HG02840 (cell line): ENCODE measurements around the gene NFATC1.

Experiments
- ATAC-seq: cut with Tn5 transposase; IDR thresholded peaks from one replicate; pipeline ENCODE4 v1.9.1; 2021; ENCODE audit warnings: mild to moderate bottlenecking, moderate library complexity, moderate number of reproducible peaks; ENCODE audit not compliant: unreplicated experiment, low FRiP score

The NFATC1 gene

DNA sequence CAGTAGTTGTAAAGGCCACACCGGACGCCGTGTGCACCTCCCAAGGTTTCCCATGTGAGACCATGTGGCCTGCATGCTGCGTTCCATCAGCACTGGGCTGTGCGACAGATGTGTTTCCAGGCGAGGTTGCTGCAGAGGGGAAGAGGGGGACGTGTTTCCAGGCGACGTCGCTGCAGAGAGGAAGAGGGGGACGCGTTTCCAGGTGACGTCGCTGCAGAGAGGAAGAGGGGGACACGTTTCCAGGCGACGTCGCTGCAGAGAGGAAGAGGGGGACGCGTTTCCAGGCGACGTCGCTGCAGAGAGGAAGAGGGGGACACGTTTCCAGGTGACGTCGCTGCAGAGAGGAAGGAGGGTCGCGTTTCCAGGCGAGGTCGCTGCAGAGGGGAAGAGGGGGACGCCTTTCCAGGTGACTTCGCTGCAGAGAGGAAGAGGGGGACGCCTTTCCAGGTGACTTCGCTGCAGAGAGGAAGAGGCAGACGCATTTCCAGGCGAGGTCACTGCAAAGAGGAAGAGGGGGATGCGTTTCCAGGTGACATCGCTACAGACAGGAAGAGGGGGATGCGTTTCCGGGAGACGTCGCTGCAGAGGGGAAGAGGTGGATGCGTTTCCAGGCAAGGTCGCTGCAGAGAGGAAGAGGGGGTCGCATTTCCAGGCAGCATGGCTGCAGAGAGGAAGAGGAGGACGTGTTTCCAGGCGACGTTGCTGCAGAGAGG, 24.5 kb downstream of the NFATC1 start:
- ATAC-seq: no peak

DNA sequence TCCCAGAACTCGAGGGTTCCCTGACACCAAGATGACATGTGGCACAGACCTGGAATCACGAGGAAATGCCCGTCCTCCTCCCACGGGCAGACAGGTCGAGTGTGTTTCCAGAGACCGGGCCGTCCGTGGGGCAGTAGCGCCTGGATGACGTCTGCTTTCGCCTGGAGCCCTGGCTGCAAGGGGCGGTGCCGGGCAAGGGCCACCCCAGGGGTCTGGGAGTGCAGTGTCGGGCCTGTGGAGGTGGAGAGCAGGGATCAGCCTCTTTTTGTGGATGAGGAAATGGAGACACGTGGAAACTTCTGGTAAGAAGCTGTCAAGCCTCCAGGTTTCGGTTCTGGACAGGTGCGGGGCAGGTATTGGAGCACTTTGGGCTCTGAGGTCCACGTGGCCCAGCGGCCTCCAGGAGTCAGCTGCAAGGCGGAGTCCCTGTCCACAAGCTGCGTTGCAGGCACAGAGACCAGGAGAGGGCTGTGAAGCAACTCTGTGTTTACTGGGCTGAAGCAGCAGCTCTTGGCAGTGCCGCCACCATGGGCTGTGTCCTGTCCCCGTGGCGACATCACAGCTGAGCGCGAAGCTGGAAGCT, 25.6 kb downstream of the NFATC1 start:
- no peak for ATAC-seq

DNA sequence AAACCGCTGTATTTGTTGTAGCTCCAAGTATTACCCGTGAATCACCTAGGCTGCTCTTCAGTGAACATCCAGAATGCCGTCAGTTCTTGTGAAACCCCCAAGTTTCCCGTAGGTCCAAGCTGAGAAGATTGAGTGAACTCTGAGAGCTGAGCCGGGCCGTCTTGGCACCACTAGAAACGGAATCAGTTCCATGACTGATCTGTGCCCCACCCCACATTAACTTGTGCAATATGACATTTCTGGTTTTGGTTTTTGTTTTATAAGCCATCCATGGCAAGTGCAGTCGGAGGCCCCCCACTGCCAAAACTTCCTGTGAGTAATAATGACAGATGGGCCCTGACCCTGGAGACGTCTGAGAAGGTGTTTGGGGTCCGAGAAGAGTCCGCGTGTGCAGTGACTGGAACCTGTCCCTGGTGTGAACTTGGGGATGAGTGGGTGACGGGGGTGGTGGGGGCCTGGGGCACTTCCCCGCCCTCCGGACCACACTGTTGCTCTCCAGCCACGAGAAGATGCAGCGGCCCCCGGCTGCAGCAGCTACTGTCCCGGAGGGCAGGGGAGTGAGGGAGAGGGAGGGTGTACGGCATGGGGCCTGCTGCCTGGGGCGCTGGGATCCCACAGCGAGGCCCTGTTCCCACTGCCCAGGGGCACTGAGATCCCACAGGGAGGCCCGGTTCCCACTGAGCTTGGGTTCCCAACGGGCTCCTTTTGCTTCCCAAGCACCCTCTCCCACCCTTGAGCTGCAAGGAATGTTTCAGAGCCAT, 26.5 kb downstream of the NFATC1 start:
- no peak for ATAC-seq

- no peak for ATAC-seq
Measured at GRCh38 chr18:79422783-79423165, 27.0 kb downstream of the NFATC1 start.

DNA sequence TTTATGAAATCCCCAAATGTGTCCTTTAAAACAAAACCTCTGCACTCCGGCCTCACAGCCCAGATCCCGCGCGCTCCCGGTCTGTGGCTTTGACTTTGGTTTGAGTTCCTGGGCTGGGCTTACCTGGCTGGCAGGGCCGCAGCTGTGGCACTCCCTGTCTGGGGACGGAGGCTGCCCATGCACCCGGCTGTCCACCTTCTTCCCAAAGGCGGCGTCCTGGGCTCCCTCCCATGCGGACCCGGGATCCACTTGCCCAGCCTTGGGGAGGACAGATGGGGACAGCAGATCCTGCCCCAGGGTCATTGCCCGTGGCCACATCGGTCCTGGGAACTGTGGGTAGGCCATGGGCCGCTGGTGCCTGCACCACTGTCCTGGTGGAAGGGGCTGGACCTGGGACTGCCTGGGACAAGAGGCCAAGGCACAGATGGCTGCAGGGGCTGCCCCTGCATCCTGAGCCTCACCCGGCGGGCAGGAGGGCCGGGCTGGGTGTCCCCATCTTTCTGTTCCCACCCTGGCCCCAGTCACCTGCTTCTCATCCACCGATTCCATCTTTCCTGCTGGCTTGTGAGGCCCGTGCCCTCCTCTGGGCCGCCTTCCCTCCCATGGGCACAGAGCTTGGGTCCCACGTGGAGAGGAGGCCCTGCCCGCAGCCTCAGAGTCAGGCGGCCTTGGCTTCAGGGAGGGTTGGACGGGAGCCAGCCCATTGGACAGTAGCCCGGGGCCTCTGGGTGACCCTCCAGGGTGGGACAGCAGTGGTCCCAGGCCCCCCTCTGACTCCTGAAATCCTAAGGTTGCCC, 27.7 kb downstream of the NFATC1 start:
- ATAC-seq: no peak

- ATAC-seq: no peak
Measured at GRCh38 chr18:79424008-79424565, 28.4 kb downstream of the NFATC1 start.

DNA sequence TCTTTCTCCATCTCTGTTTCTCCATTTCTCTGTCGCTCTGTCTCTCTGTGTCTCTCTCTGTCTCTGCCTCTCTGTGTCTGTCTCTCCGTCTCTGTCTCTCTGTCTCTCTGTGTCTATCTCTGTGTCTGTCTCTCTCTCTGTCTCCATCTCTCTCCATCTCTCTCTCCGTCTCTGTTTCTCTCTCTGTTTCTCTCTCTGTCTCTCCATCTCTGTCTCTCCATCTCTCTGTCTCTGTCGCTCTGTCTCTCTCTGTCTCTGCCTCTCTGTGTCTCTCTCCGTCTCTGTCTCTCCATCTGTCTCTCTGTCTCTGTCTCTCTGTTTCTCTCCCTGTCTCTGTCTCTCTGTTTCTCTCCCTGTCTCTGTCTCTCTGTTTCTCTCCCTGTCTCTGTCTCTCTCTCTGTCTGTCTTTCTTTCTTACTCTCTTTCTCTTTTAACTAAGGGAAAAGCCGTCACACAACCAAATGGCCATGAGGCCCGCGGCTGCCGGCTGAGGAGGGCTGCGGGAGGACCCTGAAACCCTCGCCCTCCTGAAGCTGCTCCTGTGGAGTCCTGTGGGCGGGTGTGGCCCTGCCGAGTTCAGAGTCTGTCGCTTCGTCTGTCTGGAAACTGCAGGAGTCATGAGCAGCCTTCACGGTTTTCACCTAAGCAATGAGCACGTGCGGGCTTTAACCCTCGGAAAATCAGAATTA, 29.3 kb downstream of the NFATC1 start:
- no peak for ATAC-seq

DNA sequence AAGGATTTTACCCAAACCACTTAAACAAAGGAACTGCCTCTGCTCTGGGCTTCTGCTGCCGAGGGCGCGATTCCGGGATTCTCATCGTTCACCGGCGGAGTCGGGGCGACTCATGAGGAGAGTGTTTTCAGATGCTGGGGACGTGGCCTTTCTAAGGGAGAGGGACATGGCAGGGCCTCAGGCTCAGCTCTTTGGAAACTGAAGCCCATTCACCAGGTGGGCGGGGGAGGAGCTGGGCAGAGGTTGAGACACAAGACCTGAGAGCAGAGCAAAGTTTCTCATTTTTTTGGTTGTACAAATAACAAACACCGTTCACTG, 29.8 kb downstream of the NFATC1 start:
- no peak for ATAC-seq

DNA sequence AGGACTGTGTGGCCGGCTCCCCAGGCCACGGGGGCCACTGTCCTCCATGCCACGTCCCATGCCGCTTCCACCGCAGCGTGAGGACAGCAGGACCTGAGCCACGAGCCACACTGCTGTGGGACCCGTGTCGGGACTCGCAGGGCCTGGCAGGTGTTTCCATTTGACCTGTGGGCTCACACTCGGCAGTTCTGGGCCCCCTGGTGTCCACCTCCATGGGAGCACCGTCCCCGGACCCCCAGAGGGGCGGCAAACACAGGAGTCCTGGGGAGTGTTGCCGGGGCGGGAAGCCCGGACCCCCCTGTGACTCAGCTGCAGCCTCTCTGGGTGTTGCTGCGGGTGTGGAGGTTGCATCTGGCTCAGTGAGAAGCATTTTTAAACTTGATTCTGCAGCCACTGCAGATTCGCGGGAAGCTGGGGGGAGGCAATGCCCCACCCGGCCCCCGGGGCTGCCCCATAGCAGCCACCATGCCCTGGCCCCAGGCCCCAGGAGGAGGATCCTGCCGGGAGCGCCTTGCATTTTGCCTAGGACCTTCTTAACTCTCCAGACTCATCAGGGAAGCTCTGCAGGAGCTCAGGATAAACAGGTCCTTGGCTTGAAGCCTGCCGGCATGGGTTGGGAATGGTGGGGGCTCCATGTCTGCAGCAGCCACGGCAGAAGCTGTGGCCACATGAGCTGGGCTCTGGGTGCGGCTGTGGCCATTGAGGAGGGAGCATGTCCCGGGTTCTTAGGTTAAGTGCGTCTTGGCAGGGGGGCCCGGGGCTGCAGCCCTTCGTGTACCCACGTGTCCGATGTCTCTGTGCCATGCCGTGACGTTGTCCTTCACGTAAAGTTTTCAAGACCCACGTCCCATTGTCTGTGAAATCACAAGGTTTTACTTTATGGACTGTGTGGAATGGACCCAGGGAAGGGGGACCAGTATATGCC, 30.9 kb downstream of the NFATC1 start:
- ATAC-seq: no peak

- ATAC-seq: no peak
Measured at GRCh38 chr18:79427368-79428225, 31.9 kb downstream of the NFATC1 start.

- no peak for ATAC-seq
Measured at GRCh38 chr18:79428287-79428686, 32.6 kb downstream of the NFATC1 start.

GRCh38 chr18:79429381-79429780, 33.7 kb downstream of the NFATC1 start:
- ATAC-seq: no peak

- ATAC-seq: no peak
Measured at GRCh38 chr18:79429785-79430281, 34.1 kb downstream of the NFATC1 start.

- ATAC-seq: no peak
Measured at GRCh38 chr18:79432376-79433120, 36.8 kb downstream of the NFATC1 start.

- no peak for ATAC-seq
Measured at GRCh38 chr18:79433431-79433830, 37.7 kb downstream of the NFATC1 start.

GRCh38 chr18:79434607-79435401, 39.1 kb downstream of the NFATC1 start:
- ATAC-seq: no peak
